ENCODE data around the gene ARHGAP18.
A peak's percentile ranks its signal among the peaks of the same experiment; 100 is the strongest.

The ARHGAP18 gene

GRCh38 chr6:129643968-129644367 is 66.0 kb downstream of the ARHGAP18 start:
- no peak for DNase-seq (ENCODE audit: low read depth)

- DNase-seq (ENCODE audit: low read depth): no peak
These were observed 66.8 kb downstream of the ARHGAP18 start for GRCh38 chr6:129643176-129643575.

GRCh38 chr6:129642322-129642721 is 67.7 kb downstream of the ARHGAP18 start:
- DNase-seq (ENCODE audit: low read depth): no peak

GRCh38 chr6:129641344-129641743 is 68.6 kb downstream of the ARHGAP18 start:
- no peak for DNase-seq (ENCODE audit: low read depth)

GRCh38 chr6:129638686-129639085 is 71.3 kb downstream of the ARHGAP18 start:
- no peak for DNase-seq (ENCODE audit: low read depth)

- DNase-seq (ENCODE audit: low read depth): no peak
These were observed 71.8 kb downstream of the ARHGAP18 start for GRCh38 chr6:129638055-129638684.

- no peak for DNase-seq (ENCODE audit: low read depth)
These were observed 72.5 kb downstream of the ARHGAP18 start for GRCh38 chr6:129637340-129638054.

- no peak for DNase-seq (ENCODE audit: low read depth)
These were observed 74.4 kb downstream of the ARHGAP18 start for GRCh38 chr6:129635396-129636130.

- no peak for DNase-seq (ENCODE audit: low read depth)
These were observed 75.4 kb downstream of the ARHGAP18 start for GRCh38 chr6:129634411-129635230.

GRCh38 chr6:129633529-129633928 is 76.4 kb downstream of the ARHGAP18 start:
- no peak for DNase-seq (ENCODE audit: low read depth)

- DNase-seq (ENCODE audit: low read depth): no peak
These were observed 77.8 kb downstream of the ARHGAP18 start for GRCh38 chr6:129632172-129632613.

GRCh38 chr6:129631070-129631469 is 78.9 kb downstream of the ARHGAP18 start:
- DNase-seq (ENCODE audit: low read depth): no peak

GRCh38 chr6:129630596-129630995 is 79.4 kb downstream of the ARHGAP18 start:
- no peak for DNase-seq (ENCODE audit: low read depth)

- DNase-seq (ENCODE audit: low read depth): no peak
These were observed 81.7 kb downstream of the ARHGAP18 start for GRCh38 chr6:129628101-129628815.

GRCh38 chr6:129624488-129624887 is 85.5 kb downstream of the ARHGAP18 start:
- no peak for DNase-seq (ENCODE audit: low read depth)

GRCh38 chr6:129623008-129623732 is 86.8 kb downstream of the ARHGAP18 start:
- no peak for DNase-seq (ENCODE audit: low read depth)

GRCh38 chr6:129621252-129621651 is 88.7 kb downstream of the ARHGAP18 start:
- peak; percentile 14 for DNase-seq (ENCODE audit: low read depth)

- DNase-seq (ENCODE audit: low read depth): no peak
These were observed 89.8 kb downstream of the ARHGAP18 start for GRCh38 chr6:129620234-129620610.

GRCh38 chr6:129619579-129620233 is 90.3 kb downstream of the ARHGAP18 start:
- no peak for DNase-seq (ENCODE audit: low read depth)

GRCh38 chr6:129617986-129618385 is 92.0 kb downstream of the ARHGAP18 start:
- no peak for DNase-seq (ENCODE audit: low read depth)

Measured in activated T-cell treated with anti-CD3 and anti-CD28 coated beads for 24 hours (primary cell).